EL (cell line): ENCODE results near the gene B3GNT9.

ENCODE experiments used
- DNase-seq: peaks from one replicate; pipeline ENCODE4 v3.0.0-alpha.2; 2016

The B3GNT9 gene

DNA sequence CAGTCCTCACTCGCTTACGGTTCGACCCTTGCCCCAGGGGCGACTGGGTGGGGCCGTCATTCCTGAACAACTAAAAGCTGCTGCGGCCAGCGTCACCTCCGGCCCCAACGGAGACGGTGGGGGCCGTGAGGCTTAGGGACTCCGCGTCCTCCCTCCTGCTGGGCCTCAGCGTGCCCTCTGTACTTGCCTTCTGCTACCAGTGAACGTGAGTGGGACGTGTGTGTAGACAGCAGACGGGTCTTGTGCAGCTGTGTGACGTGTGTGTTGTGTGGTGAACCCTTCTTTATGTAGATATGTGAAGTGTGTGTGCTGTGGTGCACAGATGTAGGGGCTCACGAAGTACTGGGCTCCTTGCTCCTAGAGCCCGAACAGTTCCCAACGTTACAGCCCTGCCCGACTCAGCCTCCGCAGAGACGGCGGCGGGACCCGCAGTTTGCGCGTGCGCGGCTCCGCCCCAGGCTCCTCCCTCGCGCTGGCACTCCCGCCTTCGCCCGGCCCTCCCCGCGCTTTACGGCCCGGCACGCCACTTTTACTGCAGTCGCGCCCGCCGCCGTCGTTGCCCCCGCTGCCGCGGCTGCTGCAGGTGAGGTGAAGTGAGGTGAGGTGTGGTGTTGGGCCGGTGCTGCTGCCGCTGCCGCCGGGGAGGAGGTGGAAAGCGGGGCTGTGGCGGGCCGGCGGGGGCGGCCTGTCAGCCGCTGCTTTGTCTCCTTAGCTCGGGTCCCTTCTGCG is 41.2 kb downstream of the B3GNT9 start, which contains the start of gene PHAF1:
Gene PHAF1, plus strand, starts transcription at position 535 of the 729 bp plus-strand sequence. CDS start 235 bp downstream, outside the sequence.
- peak; percentile 87 for DNase-seq

- DNase-seq: no peak
Observed at GRCh38 chr16:67108931-67109406, 41.8 kb downstream of the B3GNT9 start.

DNA sequence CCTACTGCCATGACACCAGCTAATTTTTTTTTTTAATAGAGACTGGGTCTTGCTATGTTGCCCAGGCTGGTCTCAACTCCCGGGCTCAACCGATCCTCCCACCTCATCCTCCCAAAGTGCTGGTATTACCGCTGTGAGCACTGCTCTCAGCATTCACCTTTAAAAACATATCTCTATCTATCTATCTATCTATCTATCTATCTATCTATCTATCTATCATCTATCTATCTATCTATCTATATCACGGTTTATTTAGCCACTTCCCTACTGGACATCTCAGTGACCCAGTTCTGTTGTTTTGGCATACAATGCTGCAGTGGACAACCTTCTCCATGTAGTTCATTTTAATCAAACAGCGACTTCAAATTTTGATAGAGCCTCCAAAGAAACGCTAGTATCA is 42.3 kb downstream of the B3GNT9 start:
- DNase-seq: no peak

DNA sequence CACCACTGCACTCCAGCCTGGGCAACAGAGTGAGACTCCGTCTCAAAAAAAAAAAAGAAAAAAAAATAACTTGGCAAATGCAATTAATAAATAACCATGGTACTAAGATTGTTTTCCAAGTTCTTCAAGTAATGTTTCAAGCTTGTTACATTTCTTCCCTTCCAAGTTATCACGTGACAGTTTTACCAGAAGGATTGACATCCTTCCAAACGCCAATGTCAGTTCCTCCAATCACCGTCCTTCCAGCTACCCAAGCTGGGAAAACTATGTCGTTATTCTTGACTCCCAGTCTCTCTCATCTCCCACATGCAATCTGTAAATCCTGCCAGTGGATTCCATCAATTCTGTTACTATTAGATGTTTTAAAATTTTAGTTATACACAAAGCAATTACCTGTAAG is 44.9 kb downstream of the B3GNT9 start:
- no peak for DNase-seq

DNA sequence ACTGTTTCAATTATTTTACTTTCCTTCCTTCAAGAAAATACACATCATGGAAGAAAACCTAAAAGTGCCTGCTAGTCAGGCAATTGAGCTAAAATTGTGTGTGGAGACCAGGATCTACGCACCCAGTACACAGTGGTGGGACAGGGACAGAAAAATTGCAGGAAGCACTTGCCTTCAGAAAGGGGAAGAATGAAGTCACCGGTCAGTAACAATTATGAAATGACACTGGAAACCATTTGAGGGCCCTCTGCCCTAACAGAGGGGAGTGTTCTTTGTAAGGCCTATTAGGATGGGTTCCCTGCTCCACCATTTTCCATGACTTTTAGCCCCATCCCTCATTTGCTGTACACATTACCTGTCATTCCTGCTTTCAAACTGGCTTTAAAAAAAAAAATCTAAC is 45.6 kb downstream of the B3GNT9 start:
- no peak for DNase-seq

GRCh38 chr16:67104845-67105244 is 46.0 kb downstream of the B3GNT9 start:
- DNase-seq: no peak

- DNase-seq: peak; percentile 50
Observed at GRCh38 chr16:67104061-67104460, 46.7 kb downstream of the B3GNT9 start.

DNA sequence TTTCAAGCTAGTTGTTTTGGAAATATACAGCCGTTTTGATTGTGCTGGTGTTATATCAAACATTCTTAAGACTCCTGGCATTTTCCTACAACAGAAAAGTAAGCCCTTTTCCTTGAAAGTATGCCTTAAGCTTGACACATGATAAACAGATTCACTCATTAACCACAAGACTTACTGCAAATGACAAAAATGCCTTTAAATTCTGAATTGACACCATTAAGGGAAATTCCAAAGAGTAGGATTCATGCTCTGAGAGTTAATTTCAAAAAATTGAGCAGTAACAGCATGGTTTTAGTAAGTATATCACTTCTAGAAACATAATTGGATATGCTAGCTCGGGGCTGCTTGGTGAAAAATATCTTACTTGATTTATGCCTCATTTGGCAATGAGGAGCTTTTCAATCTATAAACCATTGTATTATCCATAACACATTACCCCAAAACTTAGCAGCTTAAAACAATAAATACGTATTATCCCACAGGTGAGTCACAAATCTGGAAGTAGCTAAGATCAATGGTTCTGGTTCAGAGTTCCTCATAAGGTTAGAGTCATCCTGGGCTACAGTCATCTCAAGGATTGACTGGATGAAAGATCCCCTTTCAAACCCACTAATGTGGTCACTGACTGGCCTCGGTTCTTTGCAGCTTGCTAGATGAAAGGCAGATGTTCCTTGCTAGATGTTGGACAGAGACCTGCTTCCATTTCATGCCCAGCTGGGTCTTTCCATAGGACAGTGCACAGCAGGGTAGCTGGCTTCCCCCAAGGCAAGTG is 49.3 kb downstream of the B3GNT9 start:
- peak; percentile 67 for DNase-seq

GRCh38 chr16:67100569-67101310 is 50.1 kb downstream of the B3GNT9 start:
- peak; percentile 38 for DNase-seq

- no peak for DNase-seq
Observed at GRCh38 chr16:67098599-67098998, 52.2 kb downstream of the B3GNT9 start.
